Motor neuron (in vitro differentiated cells): ENCODE results near the gene KCTD18. TPM values are rescaled to one million over a fixed set of nuclear protein-coding genes. Genes with fewer than 3 reads are reported as not detected.

Source experiments
- ATAC-seq, 8 experiments: fragments of 200-7000 bp; cut with Tn5 transposase; replicated peaks in 6 of 8; 2 replicates each; pipeline ENCODE4 v1.8.0; 2021; ENCODE audit warnings: mild to moderate bottlenecking in 8 of 8, moderate library complexity in 8 of 8
- H3K27ac ChIP-seq, 2 donors: fragments of 250-450 bp; sonication (Bioruptor Pico); 2 replicates each; pipeline ENCODE4 v1.9.0; 2021; ENCODE audit warnings: antibody characterized with exemption in 2 of 2, mild to moderate bottlenecking in 2 of 2, moderate library complexity in 1 of 2
- H3K4me1 ChIP-seq, 2 donors: fragments of 250-450 bp; sonication (Bioruptor Pico); replicated peaks in 1 of 2; 2 replicates each; pipeline ENCODE4 v1.6.1; 2021; ENCODE audit warnings: antibody characterized with exemption in 2 of 2, mild to moderate bottlenecking in 2 of 2, moderate library complexity in 1 of 2
- H3K4me3 ChIP-seq, 5 donors: fragments of 250-450 bp; sonication (Bioruptor Pico); 2 replicates each; pipeline ENCODE4 v1.9.0; 2021; ENCODE audit warnings: antibody characterized with exemption in 5 of 5, mild to moderate bottlenecking in 5 of 5, moderate library complexity in 4 of 5
- WGBS, 10 experiments: fragments of 450-650 bp; shearing (Covaris generic); methylation state at CpG; one replicate each; pipeline ENCODE4 v1.0.0; 2022; 5-methylcytosine and 5-hydroxymethylcytosine counted together
- in situ Hi-C, 9 experiments: fragments of 400-800 bp; cut with MboI; loops; one replicate each; pipeline ENCODE4 v1.15.0; 2021; ENCODE audit warnings: low sequenced_read_pairs in 9 of 9, low pct_unique_long_range_greater_than_20kb in 2 of 9; ENCODE audit not compliant: unreplicated experiment in 9 of 9
- total RNA-seq, 8 experiments: library from RNA; unstranded; fragments of 300-600 nt; gene quantifications; 2 replicates each; pipeline versions ENCODE4 v1.2.3 to v1.2.4, GENCODE V29; 2022

KCTD18 gene
- total RNA-seq, 8 experiments from 2014 or later = 4.3 to 18.5 (median 9.8) TPM

DNA sequence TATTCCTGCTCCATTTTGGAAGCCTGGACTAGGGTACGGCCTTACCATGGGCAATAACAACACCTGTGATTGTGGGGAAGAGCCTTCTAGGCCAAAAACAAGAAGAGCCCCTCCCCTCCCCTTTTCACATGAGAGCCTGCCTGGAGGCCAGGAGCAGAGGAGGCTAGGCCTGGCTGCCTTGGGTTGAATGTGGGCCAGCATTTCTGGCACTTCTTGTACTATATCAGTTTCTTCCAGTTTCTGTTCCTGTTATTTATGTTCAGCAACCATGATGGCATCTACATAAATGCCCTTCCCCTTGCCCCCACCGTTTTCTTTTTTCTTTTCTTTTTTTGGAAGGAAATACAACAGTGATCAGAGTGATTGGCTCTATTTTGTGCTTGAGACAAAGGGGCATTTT lies 58.4 kb downstream of the KCTD18 start:
- WGBS, 10 experiments = 40 to 100% (median 91%) methylated on average over 1 to 2 of the region's 2 CpGs
- H3K27ac ChIP-seq = no peak overlapping the region

GRCh38 chr2:200450288-200450687 lies 59.6 kb downstream of the KCTD18 start:
- no peak for ATAC-seq
- no peak overlapping the region for H3K4me3 ChIP-seq
- 71 to 100% (median 96%) methylated on average over 1 to 2 of the region's 2 CpGs; no CpG with 5 or more reads in 4 of the 10 experiments for WGBS, 10 experiments
- no peaks in the 10 kb centered on the region for H3K4me1 ChIP-seq
- no peak overlapping the region for H3K27ac ChIP-seq
- in situ Hi-C loops = loop anchor here in 4 of 9 experiments (25.0 kb wide), 1 partner anchor 463 kb away; no protein-coding TSS in a partner anchor

More for the DNA sequence above, 58.4 kb downstream of the KCTD18 start:
- H3K4me3 ChIP-seq = no peak overlapping the region
- no peak for ATAC-seq
- in situ Hi-C loops = loop anchor here in 4 of 9 experiments (25.0 kb wide), 1 partner anchor 464 kb away; no protein-coding TSS in a partner anchor
- H3K4me1 ChIP-seq = no peaks in the 10 kb centered on the region

GRCh38 chr2:200449149-200449548 lies 60.7 kb downstream of the KCTD18 start:
- 80 to 100% (median 97%) methylated on average over 1 to 4 of the region's 4 CpGs; no CpG with 5 or more reads in 2 of the 10 experiments for WGBS, 10 experiments
- no peak for ATAC-seq
- in situ Hi-C loops = no loop called here
- no peak overlapping the region for H3K4me3 ChIP-seq
- H3K27ac ChIP-seq = no peak overlapping the region
- no peaks in the 10 kb centered on the region for H3K4me1 ChIP-seq

GRCh38 chr2:200448455-200448854 lies 61.4 kb downstream of the KCTD18 start:
- no peak for ATAC-seq

DNA sequence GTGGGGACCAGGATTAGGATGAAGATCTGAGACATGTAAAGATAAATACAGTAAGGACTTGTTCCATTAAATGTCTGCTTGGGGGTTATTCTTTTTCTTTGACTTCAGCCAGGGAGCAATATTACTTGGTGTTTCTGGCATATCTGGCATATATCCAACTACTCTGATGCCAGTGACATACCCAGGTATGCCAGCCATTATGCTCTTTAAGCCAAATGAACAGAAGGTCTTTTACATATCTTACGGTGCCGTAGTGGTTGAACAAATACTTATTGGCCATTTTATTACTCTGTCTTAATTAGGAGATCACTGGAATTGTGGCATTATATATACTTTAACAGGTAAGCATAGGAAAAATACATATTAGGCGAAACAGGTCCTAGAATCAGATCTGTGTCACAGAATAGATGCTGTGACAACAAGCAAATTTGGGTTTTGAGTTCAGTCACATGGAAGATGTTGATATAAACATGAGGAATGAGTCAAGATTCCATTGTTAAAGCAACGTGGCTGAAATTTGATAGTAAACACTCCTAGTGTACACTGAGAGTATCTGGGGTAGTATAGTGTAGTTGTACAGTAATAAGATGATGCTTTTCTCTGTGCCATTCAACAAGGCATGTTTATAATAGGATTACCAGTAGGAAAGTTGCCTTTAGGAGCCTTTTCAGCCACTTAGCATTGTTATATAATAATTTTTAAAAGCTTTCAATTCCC lies 62.6 kb downstream of the KCTD18 start:
- WGBS, 10 experiments = 38 to 100% (median 94%) methylated on average over 1 to 4 of the region's 4 CpGs; no CpG with 5 or more reads in 1 of the 10 experiments
- Histone ChIP-seq H3K4me1 (no peaks in the 10 kb centered on the region), H3K27ac (no peak overlapping the region), H3K4me3 (no peak overlapping the region)
- in situ Hi-C loops = no loop called here
- no peak for ATAC-seq

More at GRCh38 chr2:200448455-200448854, 61.4 kb downstream of the KCTD18 start:
- in situ Hi-C loops = no loop called here
- no peak overlapping the region for H3K27ac ChIP-seq
- H3K4me3 ChIP-seq = no peak overlapping the region
- no peaks in the 10 kb centered on the region for H3K4me1 ChIP-seq

DNA sequence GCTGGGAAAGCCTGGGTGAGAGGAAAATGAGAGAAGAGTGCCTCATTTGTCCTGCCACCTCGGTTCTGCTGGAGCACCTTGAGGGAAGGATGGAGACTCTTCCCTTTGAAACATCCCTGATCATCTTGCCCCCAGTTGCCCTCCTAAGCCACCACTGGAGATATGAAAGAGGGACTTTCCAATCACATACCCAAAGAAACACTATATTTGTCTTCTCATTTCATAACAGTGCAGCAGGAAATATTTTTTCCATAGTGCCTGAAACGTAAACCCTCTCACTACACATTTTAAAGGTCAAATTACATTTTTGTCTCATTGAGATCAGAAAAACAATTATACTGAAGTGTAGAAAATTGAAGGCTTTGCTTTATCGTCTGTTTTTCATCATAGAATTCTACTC lies 63.3 kb downstream of the KCTD18 start:
- in situ Hi-C loops = no loop called here
- 60 to 100% (median 90%) methylated on average over 1 to 3 of the region's 3 CpGs for WGBS, 10 experiments
- H3K4me1 ChIP-seq = no peaks in the 10 kb centered on the region
- H3K27ac ChIP-seq = no peak overlapping the region
- no peak for ATAC-seq
- no peak overlapping the region for H3K4me3 ChIP-seq

GRCh38 chr2:200445284-200445683 lies 64.6 kb downstream of the KCTD18 start:
- WGBS, 10 experiments = 60 to 100% (median 100%) methylated on average over 1 of the region's 1 CpG; no CpG with 5 or more reads in 3 of the 10 experiments
- Histone ChIP-seq H3K4me3 (no peak overlapping the region), H3K27ac (no peak overlapping the region), H3K4me1 (no peaks in the 10 kb centered on the region)
- no peak for ATAC-seq
- in situ Hi-C loops = no loop called here

GRCh38 chr2:200444530-200444929 lies 65.3 kb downstream of the KCTD18 start:
- WGBS, 10 experiments = 60 to 100% (median 87%) methylated on average over 1 to 3 of the region's 3 CpGs; no CpG with 5 or more reads in 2 of the 10 experiments
- Histone ChIP-seq H3K4me3 (no peak overlapping the region), H3K27ac (no peak overlapping the region), H3K4me1 (no peaks in the 10 kb centered on the region)
- ATAC-seq = no peak
- in situ Hi-C loops = no loop called here

DNA sequence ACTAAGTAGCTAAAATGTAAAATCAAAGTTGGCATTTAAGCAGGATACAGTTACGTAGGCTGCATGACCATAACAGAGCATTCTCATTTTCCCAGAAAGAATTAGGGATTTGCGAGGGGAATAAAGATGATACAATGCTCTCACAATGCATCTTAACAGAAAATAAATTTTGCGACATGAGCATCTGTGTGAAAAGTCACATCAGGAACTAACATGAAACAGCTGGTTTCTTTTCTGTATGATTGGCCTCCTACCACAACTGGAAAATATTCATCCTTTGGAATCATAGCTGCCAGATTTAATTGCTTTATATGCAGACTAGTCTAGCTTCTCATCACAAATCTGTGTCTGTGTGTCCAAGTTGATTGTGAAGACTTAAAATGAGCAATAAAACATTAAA lies 66.0 kb downstream of the KCTD18 start:
- in situ Hi-C loops = no loop called here
- Histone ChIP-seq H3K4me3 (no peak overlapping the region), H3K4me1 (no peaks in the 10 kb centered on the region), H3K27ac (no peak overlapping the region)
- ATAC-seq = no peak
- 47 to 100% (median 90%) methylated on average over 1 to 3 of the region's 3 CpGs for WGBS, 10 experiments

- H3K4me1 ChIP-seq = no peaks in the 10 kb centered on the region
- H3K4me3 ChIP-seq = no peak overlapping the region
- in situ Hi-C loops = no loop called here
- no peak for ATAC-seq
- WGBS, 10 experiments = 43 to 100% (median 71%) methylated on average over 1 to 5 of the region's 5 CpGs; no CpG with 5 or more reads in 1 of the 10 experiments
- H3K27ac ChIP-seq = no peak overlapping the region
These were observed 66.5 kb downstream of the KCTD18 start for GRCh38 chr2:200443376-200443775.

- in situ Hi-C loops = no loop called here
- H3K4me3 ChIP-seq = no peak overlapping the region
- peak in 3 of 8 experiments; percentile 35 to 73 (median 71) for ATAC-seq
- no peak overlapping the region for H3K27ac ChIP-seq
- no peaks in the 10 kb centered on the region for H3K4me1 ChIP-seq
- WGBS, 10 experiments = 17 to 100% (median 80%) methylated on average over 1 of the region's 1 CpG; no CpG with 5 or more reads in 1 of the 10 experiments
These were observed 67.4 kb downstream of the KCTD18 start for GRCh38 chr2:200442471-200442870.

DNA sequence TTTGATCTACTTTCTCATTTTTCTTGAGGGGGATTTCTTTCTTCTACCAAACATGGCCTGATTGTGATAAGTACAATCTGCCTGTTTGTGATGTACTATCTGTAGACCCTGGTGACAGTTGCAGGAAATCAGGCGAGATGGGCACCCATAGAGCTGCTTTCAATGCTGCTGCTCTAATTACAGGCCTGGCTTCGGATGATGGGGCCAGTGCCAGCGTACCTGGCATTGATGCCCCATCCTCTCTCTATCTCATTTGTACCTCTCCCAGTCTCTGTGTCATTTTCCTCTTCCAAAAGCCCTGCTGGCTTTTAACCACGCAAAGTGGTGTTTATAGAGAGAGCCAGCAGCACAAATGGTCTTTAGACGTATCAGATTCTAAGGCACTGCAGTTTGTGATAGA lies 69.9 kb downstream of the KCTD18 start:
- no peak overlapping the region for H3K4me3 ChIP-seq
- no peak for ATAC-seq
- no peak overlapping the region for H3K27ac ChIP-seq
- in situ Hi-C loops = no loop called here
- no peaks in the 10 kb centered on the region for H3K4me1 ChIP-seq
- 86 to 100% (median 100%) methylated on average over 1 to 5 of the region's 5 CpGs; no CpG with 5 or more reads in 5 of the 10 experiments for WGBS, 10 experiments
